ENCODE data around the gene DST.
A peak's percentile ranks its signal among the peaks of the same experiment; 100 is the strongest.

Gene DST

DNA sequence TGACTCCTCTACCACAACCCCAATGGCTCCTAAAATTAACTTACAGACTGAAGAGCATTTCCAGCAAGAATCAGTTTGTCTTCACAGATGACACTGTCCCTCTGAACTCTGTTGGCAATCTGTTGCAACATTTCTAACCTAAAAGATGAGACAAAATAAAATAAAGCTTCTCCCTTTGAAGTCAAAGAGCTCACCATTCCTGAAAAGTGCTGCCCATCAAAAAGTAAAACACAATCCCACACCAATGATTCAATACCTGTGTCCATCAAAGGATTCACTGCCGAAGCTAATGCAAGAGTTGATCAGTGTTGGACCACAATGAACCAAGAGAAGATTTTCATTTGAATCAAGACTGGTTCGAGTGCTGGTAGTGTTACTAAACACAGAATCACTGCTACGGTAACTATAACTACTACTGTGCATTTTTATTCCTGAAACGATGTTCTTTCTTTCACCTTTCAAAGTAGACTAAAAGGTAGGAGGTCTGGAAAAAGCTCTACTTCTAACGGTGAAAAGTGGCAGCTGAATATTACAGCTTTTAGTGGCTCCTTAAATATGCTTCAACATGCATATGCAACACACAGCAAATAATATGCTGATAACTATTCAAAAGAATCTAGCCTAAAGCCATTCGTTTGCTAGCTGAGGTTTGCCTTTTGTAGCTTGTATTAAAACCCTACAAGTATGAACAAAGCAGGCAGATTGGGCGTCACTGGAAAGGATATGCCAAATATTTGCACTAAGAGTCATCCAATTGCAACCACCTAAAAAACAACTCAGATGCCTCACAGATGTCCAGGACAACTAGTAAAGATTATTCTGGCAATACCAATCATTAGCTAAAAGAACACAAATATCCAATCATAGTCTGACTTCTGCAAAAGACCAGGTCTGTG is at the start of gene DST:
TSS of gene DST (minus strand) at position 524 of the 896 bp plus-strand sequence.
- DNase-seq (ENCODE audit: low spot score) = no peak

DNA sequence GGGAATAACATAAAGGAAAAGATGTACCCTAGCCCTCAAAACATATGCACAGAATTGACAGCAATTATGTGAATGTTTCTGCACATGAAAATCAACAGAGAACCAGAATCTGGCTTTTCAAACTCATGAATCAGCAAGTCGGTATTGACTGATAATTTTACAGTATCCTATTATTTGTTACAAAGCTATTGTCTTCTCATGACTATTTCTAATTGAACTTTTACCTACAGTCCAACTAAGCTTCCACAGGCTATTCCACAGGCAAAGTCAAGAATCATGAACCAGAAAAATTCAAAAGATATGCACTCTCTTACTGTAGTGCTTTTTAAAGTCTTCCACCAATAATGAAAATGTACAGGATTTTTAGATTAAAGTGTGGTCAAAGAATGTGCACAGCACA is 49.1 kb upstream of the DST start:
- DNase-seq (ENCODE audit: low spot score) = no peak

DNA sequence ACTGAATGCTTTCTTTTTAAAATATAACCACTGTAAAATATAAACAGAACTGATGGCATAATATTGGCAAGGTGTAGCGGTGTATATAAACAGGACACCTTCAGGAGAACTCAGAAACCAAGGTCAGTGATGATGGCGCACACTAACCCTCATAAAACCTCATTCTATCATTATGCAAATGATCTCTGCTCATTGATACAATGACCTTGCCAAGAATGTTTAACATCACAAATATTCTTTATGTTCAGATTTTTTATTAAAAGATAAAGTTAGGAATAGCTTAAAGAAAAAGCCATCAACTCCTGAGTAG is 48.6 kb upstream of the DST start:
- DNase-seq (ENCODE audit: low spot score) = no peak

DNA sequence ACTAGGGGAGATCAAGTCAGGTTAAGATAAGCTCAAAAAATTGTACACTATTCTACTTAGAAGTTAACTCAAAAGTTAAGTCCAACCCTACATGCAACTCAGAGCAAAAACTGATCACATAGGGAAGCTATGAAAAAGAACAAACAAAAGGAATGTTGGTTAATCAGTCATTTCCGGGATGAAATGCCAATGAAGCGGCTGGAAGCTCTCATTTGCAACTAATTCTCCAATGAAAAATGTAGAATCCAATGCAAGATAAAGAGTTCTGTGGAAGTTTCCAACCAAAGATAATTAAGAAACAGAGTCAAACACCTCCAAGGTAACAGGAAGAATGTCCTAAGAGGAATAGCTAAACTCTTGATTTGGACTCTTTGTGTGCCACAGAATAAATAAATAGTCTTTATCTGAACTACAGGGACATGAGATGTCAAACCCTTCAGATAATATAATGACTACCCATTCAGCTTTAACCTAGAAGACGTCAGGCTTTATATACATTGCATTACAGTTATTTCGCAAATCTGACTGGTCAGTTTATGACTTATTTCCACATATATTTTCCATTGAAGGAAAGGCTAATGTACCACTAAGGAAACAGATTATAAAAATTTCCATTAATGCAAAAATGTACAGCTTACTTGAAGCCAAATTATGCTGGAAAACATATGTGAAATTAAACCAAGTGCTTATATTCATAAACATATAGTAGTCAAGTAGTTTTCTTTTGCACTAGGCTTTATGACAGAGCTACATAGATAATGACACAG is 48.0 kb upstream of the DST start:
- DNase-seq (ENCODE audit: low spot score) = no peak

DNA sequence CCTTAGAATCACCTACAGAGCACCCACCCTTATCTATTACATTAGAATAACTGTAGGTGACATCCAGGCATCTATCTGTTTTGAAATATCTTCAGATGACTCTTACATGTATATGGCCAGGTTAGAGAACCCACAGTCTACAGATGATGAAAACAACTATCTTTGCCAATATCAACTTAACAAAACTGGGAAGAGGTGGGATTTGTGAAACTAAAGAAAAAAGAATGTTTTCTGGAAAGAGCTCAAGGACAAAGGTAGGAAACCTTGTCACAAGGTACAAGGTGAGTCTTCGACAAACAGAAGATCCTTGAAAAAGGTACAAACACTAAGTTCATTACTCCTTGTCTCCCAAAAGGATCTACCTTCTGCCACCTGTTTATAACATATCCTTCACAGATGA is 47.0 kb upstream of the DST start:
- no peak for DNase-seq (ENCODE audit: low spot score)

DNA sequence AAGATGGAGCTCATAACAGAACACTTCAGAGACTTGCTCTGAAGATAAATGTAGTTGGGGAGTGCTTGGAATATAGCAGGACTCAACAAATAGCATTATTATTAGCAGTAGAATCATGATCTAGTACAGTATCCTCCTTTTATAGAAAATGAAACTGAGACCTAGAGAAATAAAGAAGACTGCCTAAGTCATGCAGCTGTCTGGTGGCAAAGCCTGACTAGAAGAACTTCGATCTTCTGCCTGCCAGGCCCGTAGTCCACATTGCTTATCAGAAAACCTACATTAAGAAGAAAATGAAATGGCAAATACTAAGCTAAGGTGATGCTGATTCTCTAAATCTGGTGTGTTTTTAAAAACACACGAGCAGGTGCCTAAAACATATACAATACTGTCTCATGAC is 46.4 kb upstream of the DST start:
- no peak for DNase-seq (ENCODE audit: low spot score)

DNA sequence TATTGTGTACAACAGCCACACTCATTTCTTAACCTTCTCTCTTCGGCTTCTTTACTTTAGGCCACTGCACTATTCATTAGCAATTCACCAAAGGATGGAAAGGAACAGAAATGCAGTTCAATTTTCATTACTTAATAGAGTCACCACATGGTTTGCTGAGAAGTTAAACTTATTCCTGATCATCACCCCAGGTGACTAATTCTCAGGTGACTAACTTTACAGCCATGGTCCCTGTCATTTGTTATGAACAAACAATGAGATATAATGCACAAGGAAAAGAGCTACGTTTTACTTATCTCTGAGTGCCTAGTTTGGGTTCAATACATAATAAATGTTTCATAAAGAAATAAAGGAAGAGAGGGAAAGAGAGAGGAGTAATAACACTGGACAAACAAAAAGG is 45.8 kb upstream of the DST start:
- no peak for DNase-seq (ENCODE audit: low spot score)

DNA sequence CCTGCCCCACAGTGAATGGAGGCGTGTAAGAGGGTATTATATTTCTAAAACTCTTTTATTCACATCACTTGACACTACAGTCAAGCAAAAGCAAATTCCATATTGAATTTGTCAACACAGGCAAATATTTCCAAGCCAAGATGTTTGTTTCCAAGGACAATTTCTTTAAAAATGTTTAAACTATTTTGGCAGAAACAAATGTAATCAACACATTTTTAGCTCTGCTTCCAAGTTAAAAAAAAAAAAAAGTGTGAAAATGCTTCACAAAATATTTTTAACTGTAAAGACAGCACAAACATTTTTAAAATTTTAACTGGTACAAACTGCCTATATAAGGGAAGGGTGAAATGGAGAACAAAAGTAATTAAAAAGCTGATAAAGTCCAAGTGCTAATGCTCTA is 44.9 kb upstream of the DST start:
- no peak for DNase-seq (ENCODE audit: low spot score)

DNA sequence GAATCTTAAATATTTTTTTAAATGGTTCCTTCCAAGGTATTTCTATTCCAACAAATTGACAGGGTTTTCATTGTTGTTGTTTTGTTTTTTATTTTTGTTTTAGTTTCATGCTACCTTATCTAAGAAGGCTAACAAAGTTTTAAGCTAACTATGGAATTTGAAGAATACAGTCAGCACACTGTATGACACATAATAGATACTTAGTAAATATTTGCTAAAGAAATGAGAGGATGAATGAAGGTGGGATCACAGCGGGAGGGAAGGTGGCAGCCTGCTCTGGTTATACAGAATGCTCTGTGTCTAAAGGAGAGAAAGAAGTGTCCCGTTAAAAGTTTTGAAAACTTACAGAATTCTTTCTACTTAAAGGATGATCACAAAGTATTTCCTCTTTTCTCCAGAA is 43.7 kb upstream of the DST start:
- no peak for DNase-seq (ENCODE audit: low spot score)

DNA sequence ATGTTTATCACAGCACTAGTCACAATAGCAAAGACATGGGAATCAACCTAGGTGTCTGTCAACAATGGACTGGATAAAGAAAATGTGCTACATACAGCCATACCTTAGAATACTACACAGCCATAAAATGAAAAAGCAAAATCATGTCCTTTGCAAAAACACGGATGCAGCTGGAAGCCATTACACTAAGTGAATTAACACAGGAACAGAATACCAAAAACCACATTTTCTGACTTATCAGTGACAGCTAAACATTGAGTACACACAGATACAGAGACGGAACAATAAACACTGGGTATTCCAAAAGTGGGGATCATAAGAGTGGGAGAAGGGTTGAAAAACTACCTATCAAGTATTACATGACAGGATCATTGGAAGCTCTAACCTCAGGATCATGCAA is 43.3 kb upstream of the DST start:
- DNase-seq (ENCODE audit: low spot score) = no peak

DNA sequence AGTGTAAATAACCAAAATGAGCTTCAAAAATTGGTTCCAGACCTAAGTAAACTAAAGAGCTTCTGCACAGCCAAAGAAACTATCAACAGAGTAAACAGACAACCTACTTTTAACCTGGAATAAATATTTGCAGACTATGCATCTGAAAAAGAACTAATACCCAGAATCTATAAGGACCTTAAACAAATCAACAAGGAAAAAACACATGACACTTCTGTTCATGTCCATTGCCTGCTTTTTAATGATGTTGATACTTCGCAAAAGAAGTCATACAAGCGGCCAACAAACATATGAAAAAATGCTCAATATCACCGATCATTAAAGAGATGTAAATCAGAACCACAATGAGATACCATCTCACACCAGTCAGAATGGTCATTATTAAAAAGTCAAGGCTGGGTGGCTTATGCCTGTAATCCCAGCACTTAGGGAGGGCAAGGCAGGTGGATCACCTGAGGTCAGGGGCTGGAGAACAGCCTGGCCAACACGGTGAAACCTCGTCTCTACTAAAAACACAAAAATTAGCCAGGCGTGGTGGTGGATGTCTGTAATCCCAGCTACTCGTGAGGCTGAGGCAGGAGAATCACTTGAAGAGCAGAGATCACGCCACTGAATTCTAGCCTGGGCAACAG is 42.5 kb upstream of the DST start:
- no peak for DNase-seq (ENCODE audit: low spot score)

DNA sequence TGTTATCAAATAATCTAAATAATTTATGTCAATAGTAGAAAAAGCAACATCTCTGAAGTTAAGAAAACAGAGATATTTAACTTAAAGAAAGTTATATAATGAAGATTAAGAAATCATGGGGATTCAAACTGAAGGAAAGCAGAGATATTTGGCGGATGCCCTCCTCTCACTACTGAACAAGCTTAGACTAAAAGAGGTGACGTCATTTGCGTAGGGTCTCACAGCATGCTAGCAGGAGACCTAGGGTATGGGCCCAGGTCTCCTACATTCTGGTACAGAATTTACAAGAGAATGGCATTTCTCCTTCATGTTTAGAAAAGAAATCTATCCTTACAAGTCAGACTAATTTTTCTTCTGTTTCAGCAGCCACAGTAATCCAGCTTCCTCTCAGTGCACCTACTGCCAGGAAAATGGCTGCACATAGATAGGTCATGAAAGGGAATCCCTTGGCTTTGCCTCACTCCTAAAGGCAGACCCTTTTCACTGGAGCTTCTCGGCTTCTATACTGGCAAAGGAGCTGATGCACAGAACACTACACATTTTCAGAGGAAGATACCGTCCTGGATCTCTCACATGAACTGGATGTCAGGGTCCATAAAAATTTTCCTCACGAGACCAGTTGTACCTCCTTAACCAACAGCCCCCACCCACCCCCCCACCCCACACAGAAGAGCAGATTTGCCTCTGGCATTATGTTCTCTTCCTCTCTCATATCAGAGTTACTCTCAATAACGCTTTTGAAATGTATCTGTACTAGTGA is 41.8 kb upstream of the DST start:
- DNase-seq (ENCODE audit: low spot score) = no peak

DNA sequence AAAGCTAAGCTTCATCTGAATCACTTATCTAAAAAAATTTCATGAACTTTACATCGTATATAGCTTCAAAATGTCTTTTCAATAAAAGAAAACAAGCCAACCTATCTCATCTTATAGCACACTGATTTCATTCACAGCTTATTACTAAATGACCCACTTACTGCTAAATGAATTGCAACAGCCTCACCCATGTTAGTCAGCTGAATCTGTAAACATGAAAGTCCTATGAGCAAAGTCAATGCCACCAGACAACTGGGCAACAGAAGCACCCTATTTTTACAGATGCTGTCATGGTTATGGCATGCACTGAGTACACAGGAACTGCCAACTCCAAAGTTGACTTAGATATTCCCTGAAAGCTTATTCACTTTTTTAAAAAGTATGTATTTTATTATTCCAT is 41.2 kb upstream of the DST start:
- no peak for DNase-seq (ENCODE audit: low spot score)

DNA sequence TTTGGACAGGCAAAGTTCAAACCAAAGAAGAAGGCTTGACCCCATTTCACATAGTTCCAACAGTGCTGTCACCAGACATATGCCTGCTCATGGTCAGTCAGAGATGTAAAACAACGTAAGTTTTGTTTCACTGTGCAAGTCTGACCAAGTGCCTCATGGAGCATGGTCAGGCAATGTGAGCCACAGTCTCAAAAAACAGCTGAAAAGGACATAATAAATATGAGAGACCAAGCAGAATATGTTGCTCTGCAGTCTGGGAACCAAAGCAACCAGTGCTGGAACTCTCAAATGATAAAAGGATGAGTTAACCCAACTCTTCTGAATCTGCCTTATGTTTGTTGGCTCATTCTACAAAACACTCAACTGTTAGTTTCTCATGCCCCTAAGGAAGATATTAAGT is 39.9 kb upstream of the DST start:
- DNase-seq (ENCODE audit: low spot score) = no peak

DNA sequence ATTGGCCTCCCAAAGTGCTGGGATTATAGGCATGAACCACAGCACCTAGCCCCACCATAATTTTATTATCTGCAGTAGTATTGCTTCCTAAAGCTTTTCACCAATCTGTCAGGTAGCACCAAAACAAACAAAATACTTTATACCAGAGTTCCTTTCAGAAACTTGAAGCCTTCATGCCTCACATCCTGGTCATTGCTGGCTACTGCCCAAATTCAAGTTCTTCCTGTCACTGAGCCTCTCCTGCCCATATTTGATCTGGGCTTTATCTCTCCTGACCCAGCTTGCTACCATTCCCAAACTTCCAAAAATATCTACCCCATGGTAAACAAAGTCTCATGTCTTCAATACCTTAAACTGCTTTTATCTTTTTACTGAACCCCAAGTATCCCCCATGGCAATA is 34.9 kb upstream of the DST start:
- DNase-seq (ENCODE audit: low spot score) = no peak

DNA sequence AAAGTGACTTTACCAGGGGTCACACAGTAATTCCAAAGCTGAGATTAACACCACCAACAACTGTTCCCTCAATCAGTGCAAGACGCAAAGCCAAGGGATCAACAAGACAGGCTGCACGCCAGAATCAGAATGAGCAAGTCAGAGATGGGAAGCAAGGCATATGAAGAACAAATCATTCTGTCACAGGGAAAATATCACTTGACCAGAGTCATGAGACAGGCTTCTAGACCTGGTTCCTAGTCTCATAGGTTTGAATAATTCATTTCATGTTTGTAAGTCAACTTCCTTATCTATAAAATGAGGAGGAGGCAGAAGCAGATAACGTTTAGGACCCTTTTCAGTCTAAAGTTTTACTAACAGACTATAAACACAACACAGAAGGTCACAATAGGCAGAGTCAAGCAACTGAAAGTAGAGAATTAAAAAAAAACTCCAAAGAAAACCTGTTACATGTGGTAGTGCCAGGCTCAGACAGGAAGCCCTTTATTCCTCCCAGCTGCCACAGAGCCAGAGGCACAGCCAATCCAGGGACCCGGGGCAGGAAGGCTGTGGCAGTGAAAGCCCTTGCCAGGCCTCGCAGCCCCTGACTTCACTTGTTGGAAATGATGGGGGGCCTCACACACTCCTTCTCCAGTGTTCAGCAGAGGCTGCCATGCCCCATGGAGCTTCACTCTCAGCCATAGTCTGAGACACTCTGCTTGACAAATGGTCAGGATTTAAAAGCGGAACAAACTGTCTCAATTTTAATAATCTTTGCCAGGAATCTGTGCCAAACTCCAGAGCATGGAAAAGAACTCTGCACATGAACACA is 29.2 kb upstream of the DST start:
- DNase-seq (ENCODE audit: low spot score) = peak; percentile 74

DNA sequence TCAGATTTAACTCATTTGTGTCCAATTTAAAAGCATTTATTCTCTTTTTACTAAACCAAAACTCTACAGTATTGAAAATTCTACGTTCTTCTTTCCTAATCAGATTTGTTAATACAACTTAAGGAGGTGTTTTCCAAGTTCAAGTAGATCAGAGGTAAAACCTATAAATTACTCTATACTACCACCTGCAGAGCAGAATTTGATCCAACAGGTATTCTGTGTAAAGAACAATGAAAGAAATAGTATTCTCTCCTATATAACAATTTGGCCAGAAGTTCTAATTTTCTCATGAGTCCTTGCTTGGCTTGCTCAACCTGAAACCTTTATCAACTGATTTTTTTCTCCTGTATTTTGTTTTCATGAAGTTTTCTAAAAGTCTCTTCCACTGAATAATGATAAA is 28.5 kb upstream of the DST start:
- no peak for DNase-seq (ENCODE audit: low spot score)

DNA sequence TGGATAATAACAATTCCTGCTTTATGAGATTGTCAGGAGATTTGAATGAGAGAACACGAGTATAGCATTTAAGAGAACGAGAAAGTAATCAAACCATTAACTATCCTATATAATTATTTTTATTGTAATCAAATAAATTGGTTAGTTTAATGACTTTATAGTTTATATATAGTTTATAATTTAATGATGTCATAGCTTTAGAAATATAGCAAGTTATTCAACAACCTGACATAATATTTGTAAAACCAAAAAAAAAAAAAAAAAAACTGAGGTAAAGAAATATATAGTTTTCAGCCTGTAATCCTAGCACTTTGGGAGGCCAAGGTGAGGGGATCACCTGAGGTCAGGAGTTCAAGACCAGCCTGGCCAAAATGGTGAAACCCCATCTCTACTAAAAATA is 26.4 kb upstream of the DST start:
- no peak for DNase-seq (ENCODE audit: low spot score)

DNA sequence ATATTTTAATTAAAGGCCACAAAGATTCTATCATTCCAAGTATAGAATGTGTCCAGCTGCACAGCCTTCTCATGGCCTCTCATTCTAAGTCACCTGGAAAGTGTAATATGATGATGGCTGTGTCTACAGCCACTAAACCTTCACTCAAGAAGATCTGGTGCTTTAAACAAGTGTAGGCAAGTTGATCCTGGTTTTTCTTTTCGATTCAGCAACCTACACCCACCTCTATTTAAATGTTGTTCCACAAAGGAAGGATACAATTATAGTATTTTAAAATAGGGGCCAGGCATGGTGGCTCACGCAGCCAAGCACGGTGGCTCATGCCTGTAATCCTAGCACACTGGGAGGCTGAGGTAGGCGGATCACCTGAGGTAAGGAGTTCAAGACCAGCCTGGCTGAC is 25.5 kb upstream of the DST start:
- no peak for DNase-seq (ENCODE audit: low spot score)

DNA sequence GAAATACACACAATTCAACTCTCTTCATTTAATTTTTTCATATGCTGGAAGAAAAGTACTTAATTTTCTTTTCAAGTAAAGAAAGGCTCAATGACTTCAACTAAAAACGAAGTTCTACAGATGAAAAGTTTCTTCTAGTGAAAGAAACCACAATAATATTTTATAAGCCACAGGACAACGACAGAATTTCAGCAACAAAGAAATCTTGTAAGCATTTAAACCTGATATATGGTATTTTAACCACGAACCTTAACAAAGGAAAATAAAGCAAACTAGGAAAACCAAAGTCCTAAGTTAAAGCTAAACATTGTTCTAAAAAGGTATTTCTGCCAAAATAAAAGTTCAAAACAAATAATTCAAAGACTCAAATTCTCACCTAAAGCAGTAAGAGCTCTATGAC is 24.6 kb upstream of the DST start:
- no peak for DNase-seq (ENCODE audit: low spot score)

DNA sequence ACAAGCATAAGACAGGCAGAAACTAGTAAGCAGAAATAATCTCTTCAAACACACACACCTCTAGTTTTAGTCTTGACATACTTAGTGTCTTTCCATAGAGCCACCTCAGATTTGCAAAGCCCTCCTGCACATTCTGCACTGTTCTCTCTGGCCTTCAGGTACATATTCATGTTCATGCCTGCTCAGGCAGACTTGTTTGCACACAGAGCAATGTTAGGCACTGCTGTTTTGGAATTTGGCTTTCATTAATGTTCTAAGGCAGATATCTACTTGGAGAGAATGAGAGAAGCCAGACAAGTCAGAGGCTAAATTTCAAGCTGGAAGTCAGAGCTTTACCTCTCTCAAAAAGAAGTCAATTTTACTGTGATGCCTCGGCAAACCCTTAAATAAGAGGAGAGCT is 21.3 kb upstream of the DST start:
- no peak for DNase-seq (ENCODE audit: low spot score)

DNA sequence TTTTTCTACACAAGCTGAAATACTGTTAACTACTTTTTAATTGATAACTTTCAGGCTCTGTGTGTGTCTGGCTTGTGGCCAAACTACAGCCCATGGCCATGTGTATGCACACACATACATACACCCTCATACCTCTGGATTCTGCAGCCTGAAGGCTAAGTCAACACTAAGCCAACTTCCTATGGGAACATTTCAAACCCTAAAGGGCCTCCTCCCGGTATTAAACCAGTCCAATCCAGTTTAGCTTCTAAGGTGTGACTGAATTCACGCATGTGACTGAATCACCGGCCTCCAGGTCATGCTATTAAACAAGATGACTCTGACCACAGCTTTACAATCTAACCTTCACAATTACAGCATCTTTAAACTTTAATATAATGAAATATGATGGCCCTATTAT is 20.7 kb upstream of the DST start:
- no peak for DNase-seq (ENCODE audit: low spot score)
